Adrenal gland (tissue), 12 donors: ENCODE results near the gene KIAA2012. TPM values are rescaled to one million over a fixed set of nuclear protein-coding genes. Genes with fewer than 3 reads are reported as not detected.

Experiments
- DNase-seq, 7 donors: peaks; one replicate each; pipeline ENCODE4 v3.0.0-alpha.2; 2019 to 2020
- H3K27ac ChIP-seq, 5 donors: fragments of 200-600 bp; sonication (generic) in 4 of 5; 1 replicate in 3 of 5; 2 replicates in 2 of 5; pipeline versions ENCODE4 v1.5.1 to v1.8.0; 2016 to 2020; ENCODE audit warnings: mild to moderate bottlenecking in 1 of 5
- H3K27me3 ChIP-seq: fragments of 200-600 bp; 2 replicates; pipeline ENCODE4 v1.8.0; 2021
- H3K36me3 ChIP-seq, 2 donors: fragments of 200-600 bp; replicated peaks in 1 of 2; 1 replicate in 1 of 2; 2 replicates in 1 of 2; pipeline versions ENCODE4 v1.5.1 to v1.8.0; 2018 to 2022
- H3K4me1 ChIP-seq, 2 donors: fragments of 200-600 bp; replicated peaks in 1 of 2; 1 replicate in 1 of 2; 2 replicates in 1 of 2; pipeline versions ENCODE4 v1.5.1 to v1.8.0; 2018 to 2021
- H3K4me3 ChIP-seq, 4 donors: fragments of 200-600 bp; sonication (generic) in 3 of 4; one replicate each; pipeline ENCODE4 v1.5.1; 2016 to 2018
- H3K9me3 ChIP-seq, 3 donors: fragments of 200-600 bp; sonication (generic) in 1 of 3; replicated peaks in 1 of 3; 1 replicate in 2 of 3; 2 replicates in 1 of 3; pipeline versions ENCODE4 v1.5.1 to v1.8.0; 2016 to 2021
- CTCF ChIP-seq, 6 experiments: fragments of 450-650 bp in 4 of 6; fragments of 200-600 bp in 2 of 6; sonication (generic) in 1 of 6; IDR thresholded peaks; 1 replicate in 5 of 6; 2 replicates in 1 of 6; pipeline versions ENCODE4 v1.5.1 to v1.8.0; 2016 to 2021; ENCODE audit warnings: antibody characterized with exemption in 6 of 6, mild to moderate bottlenecking in 2 of 6, moderate library complexity in 1 of 6
- POLR2A ChIP-seq, 2 donors: fragments of 450-650 bp; IDR thresholded peaks; one replicate each; pipeline ENCODE4 v1.6.1; 2017; ENCODE audit warnings: antibody characterized with exemption in 2 of 2, mild to moderate bottlenecking in 2 of 2, moderate library complexity in 1 of 2
- WGBS, 4 donors: extraction: QIAGEN DNeasy Blood & Tissue Kit in 2 of 4; methylation state at CpG; one replicate each; pipeline versions ENCODE4 v1.1.5 to v1.1.7; 2013 to 2017; 5-methylcytosine and 5-hydroxymethylcytosine counted together
- intact Hi-C, 2 donors: fragments of 100-400 bp; cut with DNase I; formaldehyde crosslinking; loops; one replicate each; pipeline versions ENCODE4 v1.14.1 to v1.15.0; 2022 to 2023
- polyA plus RNA-seq, 3 donors: library from polyadenylated mRNA; stranded (reverse); fragments of 200-250 nt in 2 of 3; fragments of 350-450 nt in 1 of 3; fragmentation: Illumina TruSeq in 1 of 3; extraction: RNeasy Lipid Tissue Mini Kit (QIAGEN cat#74804) in 1 of 3; gene quantifications; one replicate each; pipeline ENCODE4 v1.2.3, GENCODE V29; 2013 to 2014
- total RNA-seq, 9 donors: library from RNA; depleted of rRNA in 4 of 9; stranded (reverse); fragments of >200 nt in 4 of 9; fragments of 120-200 nt in 1 of 9; fragmentation: NEBNext Ultra II Directional in 1 of 9; extraction: Animal tissue kit (Norgen Biotek cat#: 25700) in 1 of 9; gene quantifications; one replicate each; pipeline versions ENCODE4 v1.1.0 to v1.2.4, GENCODE V29; 2013 to 2023
- donor health status: healthy with polysubstance abuse.
- donor health status: Bipolar disorder and iron deficiency.
- donor health status: DM: yes; HTN: yes; CAD: no.
- donor health status: DM: no; HTN: no; CAD: no.
- donor health status: DM: no; HTN: no; CAD: no.
- donor health status: DM: yes; HTN: yes; CAD: no.

KIAA2012 gene
- total and polyA plus RNA-seq, 12 donors = 0.09 to 0.16 (median 0.11) TPM; not detected in 9

- intact Hi-C loops = no loop called here
- no peaks in the 10 kb centered on the region for H3K27me3 ChIP-seq
- H3K36me3 ChIP-seq = no peaks in the 10 kb centered on the region
- no peaks in the 10 kb centered on the region for H3K9me3 ChIP-seq
- no peak overlapping the region for H3K4me3 ChIP-seq
- no peak overlapping the region for H3K27ac ChIP-seq
- no peak for DNase-seq
- WGBS, 4 donors = 74 to 79% (median 79%) methylated on average over 9 of the region's 9 CpGs
- TF ChIP-seq POLR2A (IDR thresholded peaks at IDR 0.05) (no peak), CTCF (IDR thresholded peaks at IDR 0.05) (no peak)
- H3K4me1 ChIP-seq = peaks cover 0 to 4% of the 10 kb centered on the region in 2 donors
Observed at GRCh38 chr2:202154613-202155012, 81.6 kb downstream of the KIAA2012 start.

- Histone ChIP-seq H3K27ac (no peak overlapping the region), H3K36me3 (no peaks in the 10 kb centered on the region), H3K9me3 (no peaks in the 10 kb centered on the region), H3K27me3 (no peaks in the 10 kb centered on the region), H3K4me1 (no peaks in the 10 kb centered on the region), H3K4me3 (no peak overlapping the region)
- 66 to 76% (median 68%) methylated on average over 4 of the region's 4 CpGs for WGBS, 4 donors
- no peak for DNase-seq
- TF ChIP-seq CTCF (IDR thresholded peaks at IDR 0.05) (no peak), POLR2A (IDR thresholded peaks at IDR 0.05) (no peak)
- intact Hi-C loops = no loop called here
Observed at GRCh38 chr2:202157211-202157990, 84.3 kb downstream of the KIAA2012 start.

GRCh38 chr2:202158796-202159195 is 85.7 kb downstream of the KIAA2012 start:
- no peak for TF ChIP-seq CTCF (IDR thresholded peaks at IDR 0.05)
- TF ChIP-seq POLR2A (IDR thresholded peaks at IDR 0.05) = no peak
- Histone ChIP-seq H3K4me3 (no peak overlapping the region), H3K27me3 (no peaks in the 10 kb centered on the region), H3K36me3 (no peaks in the 10 kb centered on the region), H3K4me1 (no peaks in the 10 kb centered on the region), H3K9me3 (no peaks in the 10 kb centered on the region), H3K27ac (no peak overlapping the region)
- DNase-seq = no peak
- intact Hi-C loops = no loop called here
- 73 to 85% (median 77%) methylated on average over 5 of the region's 5 CpGs for WGBS, 4 donors

- DNase-seq = no peak
- H3K4me1 ChIP-seq = no peaks in the 10 kb centered on the region
- H3K27me3 ChIP-seq = no peaks in the 10 kb centered on the region
- H3K9me3 ChIP-seq = no peaks in the 10 kb centered on the region
- intact Hi-C loops = no loop called here
- H3K36me3 ChIP-seq = no peaks in the 10 kb centered on the region
- H3K4me3 ChIP-seq = no peak overlapping the region
- 60 to 64% (median 64%) methylated on average over 8 of the region's 8 CpGs for WGBS, 4 donors
- TF ChIP-seq POLR2A (IDR thresholded peaks at IDR 0.05) (no peak), CTCF (IDR thresholded peaks at IDR 0.05) (no peak)
- H3K27ac ChIP-seq = no peak overlapping the region
Observed at GRCh38 chr2:202161151-202161835, 88.2 kb downstream of the KIAA2012 start.
